B cell (primary cell): ENCODE measurements around the gene HMGN3. TPM values are rescaled to one million over a fixed set of nuclear protein-coding genes. Genes with fewer than 3 reads are reported as not detected.

Source experiments
- ATAC-seq: fragments of 200-7000 bp; cut with Tn5 transposase; one replicate; pipeline ENCODE4 v1.10.0; 2021; ENCODE audit warnings: low read depth, mild to moderate bottlenecking, moderate number of reproducible peaks, moderate library complexity
- CTCF ChIA-PET: fragments of 350-600 bp; sonication (Branson Sonifier 250); formaldehyde crosslinking; loops from one replicate; lab custom pipeline; 2021; ENCODE audit warnings: antibody characterized with exemption, inconsistent platforms; lab: Charles Lee
- POLR2A ChIA-PET: fragments of 350-600 bp; sonication (Branson Sonifier 250); formaldehyde crosslinking; loops from one replicate; lab custom pipeline; 2021; ENCODE audit warnings: antibody characterized with exemption; lab: Charles Lee
- DNase-seq: peaks from one replicate; pipeline ENCODE4 v3.0.0; 2013
- H2AFZ ChIP-seq: 2 replicates; pipeline ENCODE4 v1.6.1; 2012; ENCODE audit warnings: mild to moderate bottlenecking, low read depth, low read length; ENCODE audit not compliant: insufficient read depth, poor library complexity, severe bottlenecking
- H3K27ac ChIP-seq, 2 donors: 1 replicate in 1 of 2; 2 replicates in 1 of 2; pipeline ENCODE4 v1.5.1; 2012 to 2013; ENCODE audit warnings: low read length in 2 of 2, mild to moderate bottlenecking in 2 of 2, moderate library complexity in 1 of 2
- H3K27me3 ChIP-seq, 4 experiments: fragments of 200-600 bp in 1 of 4; sonication (generic) in 1 of 4; replicated peaks in 1 of 4; 1 replicate in 2 of 4; 2 replicates in 2 of 4; pipeline versions ENCODE4 v1.6.1 to v1.7.0; 2013 to 2016; ENCODE audit warnings: low read length in 3 of 4, mild to moderate bottlenecking in 2 of 4, mixed read lengths in 1 of 4, moderate library complexity in 1 of 4; ENCODE audit not compliant: insufficient read depth in 4 of 4, control insufficient read depth in 3 of 4; ENCODE audit errors: control extremely low read depth in 1 of 4
- H3K36me3 ChIP-seq, 2 experiments: replicated peaks in 1 of 2; 1 replicate in 1 of 2; 2 replicates in 1 of 2; pipeline versions ENCODE4 v1.6.1 to v1.7.1; 2013; ENCODE audit warnings: low read length in 1 of 2; ENCODE audit not compliant: insufficient read depth in 2 of 2, control insufficient read depth in 1 of 2; ENCODE audit errors: control extremely low read depth in 1 of 2, extremely low read depth in 1 of 2
- H3K4me1 ChIP-seq, 2 donors: fragments of 200-600 bp in 1 of 2; sonication (generic) in 1 of 2; 1 replicate in 1 of 2; 2 replicates in 1 of 2; pipeline versions ENCODE4 v1.5.1 to v1.6.1; 2013 to 2017; ENCODE audit warnings: low read length in 2 of 2; ENCODE audit not compliant: control insufficient read depth in 2 of 2, insufficient read depth in 2 of 2
- H3K4me2 ChIP-seq: replicated peaks from 2 replicates; pipeline ENCODE3; 2012; ENCODE audit warnings: mild to moderate bottlenecking, low read depth, low read length; ENCODE audit not compliant: poor library complexity, severe bottlenecking
- H3K4me3 ChIP-seq, 5 experiments: fragments of 200-600 bp in 1 of 5; sonication (generic) in 1 of 5; 1 replicate in 3 of 5; 2 replicates in 2 of 5; pipeline versions ENCODE4 v1.5.1 to v1.7.0; 2011 to 2016; ENCODE audit warnings: low read length in 4 of 5, mild to moderate bottlenecking in 4 of 5, low read depth in 2 of 5, control low read depth in 1 of 5, moderate library complexity in 1 of 5; ENCODE audit not compliant: insufficient read depth in 1 of 5; ENCODE audit errors: control extremely low read depth in 1 of 5, extremely low read depth in 1 of 5
- H3K79me2 ChIP-seq: fragments of 200-600 bp; sonication (generic); one replicate; pipeline ENCODE4 v1.6.0; 2016; ENCODE audit warnings: low read length; ENCODE audit not compliant: control insufficient read depth, insufficient read depth
- H3K9ac ChIP-seq: fragments of 200-600 bp; sonication (generic); 2 replicates; pipeline ENCODE4 v1.6.1; 2017; ENCODE audit warnings: mild to moderate bottlenecking, low read length, moderate library complexity
- H3K9me3 ChIP-seq, 3 donors: one replicate each; pipeline versions ENCODE4 v1.6.1 to v1.7.1; 2013; ENCODE audit warnings: low read length in 2 of 3; ENCODE audit not compliant: control insufficient read depth in 2 of 3, insufficient read depth in 1 of 3; ENCODE audit errors: control extremely low read depth in 1 of 3
- H4K20me1 ChIP-seq: 2 replicates; pipeline ENCODE4 v1.6.0; 2012; ENCODE audit warnings: mild to moderate bottlenecking, low read length; ENCODE audit not compliant: insufficient read depth, control insufficient read depth, poor library complexity, severe bottlenecking
- H3K27ac Mint-ChIP-seq: one replicate; pipeline ENCODE4 v1.8.0; 2021; ENCODE audit warnings: mixed read lengths
- H3K27me3 Mint-ChIP-seq: one replicate; pipeline ENCODE4 v1.8.0; 2021; ENCODE audit warnings: mixed read lengths
- H3K4me1 Mint-ChIP-seq: one replicate; pipeline ENCODE4 v1.8.0; 2021; ENCODE audit warnings: mixed read lengths
- H3K4me3 Mint-ChIP-seq: one replicate; pipeline ENCODE4 v1.8.0; 2021; ENCODE audit warnings: mixed read lengths
- H3K9me3 Mint-ChIP-seq: one replicate; pipeline ENCODE4 v1.8.0; 2022; ENCODE audit warnings: mixed read lengths; ENCODE audit not compliant: insufficient read depth
- EZH2 ChIP-seq: IDR thresholded peaks from 2 replicates; pipeline ENCODE4 v1.6.1; 2012; ENCODE audit warnings: borderline replicate concordance, low read depth, mild to moderate bottlenecking, moderate library complexity, low read length; ENCODE audit not compliant: insufficient read depth, poor library complexity, severe bottlenecking
- WGBS: methylation state at CpG from one replicate; pipeline ENCODE4 v1.1.5; 2013; ENCODE audit warnings: missing lambda C conversion rate; ENCODE audit not compliant: insufficient coverage; 5-methylcytosine and 5-hydroxymethylcytosine counted together
- intact Hi-C: fragments of 100-400 bp; cut with micrococcal nuclease; formaldehyde crosslinking; loops from one replicate; pipeline ENCODE4 v1.10.0; 2022
- polyA plus RNA-seq: library from polyadenylated mRNA; depleted of rRNA; stranded (reverse); fragments of >200 nt; gene quantifications from 2 replicates; pipeline ENCODE4 v1.2.3, GENCODE V29; 2012
- total RNA-seq, 2 donors: library from RNA; stranded (reverse); fragments of 120-200 nt in 1 of 2; gene quantifications; 1 replicate in 1 of 2; 2 replicates in 1 of 2; pipeline versions ENCODE4 v1.2.3 to v1.2.4, GENCODE V29; 2013 to 2022
- TF ChIP-seq, protein P1 (sequence below): fragments of 200-600 bp; IDR thresholded peaks from one replicate; pipeline ENCODE4 v1.8.0; 2022; ENCODE audit warnings: antibody characterized with exemption, mild to moderate bottlenecking

The HMGN3 gene
- total and polyA plus RNA-seq, 2 donors (not counting 1 experiment from before 2014, with no cell fraction given) = 40.1 to 44.3 TPM

DNA sequence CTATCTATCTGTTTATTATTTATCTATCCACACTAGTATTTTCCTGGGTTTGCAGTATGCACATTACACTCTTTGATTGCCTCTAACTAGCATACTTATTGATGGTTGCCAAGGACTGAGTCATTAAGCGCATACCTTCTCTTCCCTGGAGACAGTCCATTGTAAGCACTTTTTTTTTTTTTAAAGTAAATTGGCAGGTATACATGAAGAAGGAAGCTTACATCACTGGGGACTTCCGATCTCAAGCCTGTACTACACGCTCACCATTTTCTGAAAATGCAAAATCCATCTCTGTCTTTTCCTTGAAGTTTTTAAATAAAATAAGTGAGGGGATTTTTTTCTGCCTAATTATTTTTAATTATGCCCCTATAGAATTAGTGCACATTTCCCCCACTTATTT lies 63.5 kb downstream of the HMGN3 start:
- Mint-ChIP-seq H3K27ac (no peak overlapping the region), H3K4me3 (no peak overlapping the region), H3K9me3 (no peaks in the 10 kb centered on the region), H3K27me3 (peaks cover 12% of the 10 kb centered on the region), H3K4me1 (no peaks in the 10 kb centered on the region)
- Histone ChIP-seq H3K27me3 (no peaks in the 10 kb centered on the region), H3K4me3 (no peak overlapping the region), H3K4me2 (no peak overlapping the region), H3K27ac (no peak overlapping the region), H3K79me2 (no peaks in the 10 kb centered on the region), H3K36me3 (no peaks in the 10 kb centered on the region), H4K20me1 (no peaks in the 10 kb centered on the region), H2AFZ (no peak overlapping the region), H3K9me3 (peaks cover 0 to 3% (median 0%) of the 10 kb centered on the region in 3 donors), H3K4me1 (no peaks in the 10 kb centered on the region), H3K9ac (no peak overlapping the region)
- intact Hi-C loops = no loop called here
- ChIA-PET CTCF (no interaction called here), POLR2A (no interaction called here)
- ATAC-seq = no peak
- TF ChIP-seq, protein P1, sequence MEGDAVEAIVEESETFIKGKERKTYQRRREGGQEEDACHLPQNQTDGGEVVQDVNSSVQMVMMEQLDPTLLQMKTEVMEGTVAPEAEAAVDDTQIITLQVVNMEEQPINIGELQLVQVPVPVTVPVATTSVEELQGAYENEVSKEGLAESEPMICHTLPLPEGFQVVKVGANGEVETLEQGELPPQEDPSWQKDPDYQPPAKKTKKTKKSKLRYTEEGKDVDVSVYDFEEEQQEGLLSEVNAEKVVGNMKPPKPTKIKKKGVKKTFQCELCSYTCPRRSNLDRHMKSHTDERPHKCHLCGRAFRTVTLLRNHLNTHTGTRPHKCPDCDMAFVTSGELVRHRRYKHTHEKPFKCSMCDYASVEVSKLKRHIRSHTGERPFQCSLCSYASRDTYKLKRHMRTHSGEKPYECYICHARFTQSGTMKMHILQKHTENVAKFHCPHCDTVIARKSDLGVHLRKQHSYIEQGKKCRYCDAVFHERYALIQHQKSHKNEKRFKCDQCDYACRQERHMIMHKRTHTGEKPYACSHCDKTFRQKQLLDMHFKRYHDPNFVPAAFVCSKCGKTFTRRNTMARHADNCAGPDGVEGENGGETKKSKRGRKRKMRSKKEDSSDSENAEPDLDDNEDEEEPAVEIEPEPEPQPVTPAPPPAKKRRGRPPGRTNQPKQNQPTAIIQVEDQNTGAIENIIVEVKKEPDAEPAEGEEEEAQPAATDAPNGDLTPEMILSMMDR = no peak
- TF ChIP-seq EZH2 = no peak
- no CpG with 5 or more reads among the region's 3 CpGs for WGBS
- no peak for DNase-seq

DNA sequence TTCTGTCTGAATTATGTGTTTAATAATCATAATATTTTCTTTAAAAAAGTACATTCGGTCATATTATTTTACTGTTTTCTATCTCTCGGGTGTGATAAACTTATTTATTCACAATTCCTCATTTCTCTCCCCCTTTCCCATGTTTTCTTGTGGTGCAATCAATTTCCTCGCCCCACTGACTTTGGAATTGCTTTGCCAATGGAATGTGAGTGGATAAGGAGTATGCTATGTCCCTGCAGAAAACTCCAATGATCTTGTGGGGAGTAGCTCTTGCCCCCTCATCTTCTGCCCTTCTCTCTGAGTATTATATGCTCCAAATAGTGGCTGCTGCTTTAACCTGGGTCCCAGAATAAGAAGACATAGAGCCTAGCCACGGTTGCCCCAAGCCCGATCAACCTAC lies 64.1 kb downstream of the HMGN3 start:
- Mint-ChIP-seq H3K27me3 (peaks cover 14% of the 10 kb centered on the region), H3K4me3 (no peak overlapping the region), H3K9me3 (no peaks in the 10 kb centered on the region), H3K4me1 (no peaks in the 10 kb centered on the region), H3K27ac (no peak overlapping the region)
- H3K79me2 ChIP-seq = no peaks in the 10 kb centered on the region
- no CpG with 5 or more reads among the region's 5 CpGs for WGBS
- DNase-seq = no peak
- no peak for TF ChIP-seq EZH2
- H3K4me2 ChIP-seq = no peak overlapping the region
- H3K4me1 ChIP-seq = no peaks in the 10 kb centered on the region
- intact Hi-C loops = no loop called here
- H3K9me3 ChIP-seq = no peaks in the 10 kb centered on the region
- H3K4me3 ChIP-seq = no peak overlapping the region
- POLR2A ChIA-PET = no interaction called here
- no peak overlapping the region for H3K27ac ChIP-seq
- H3K27me3 ChIP-seq = no peaks in the 10 kb centered on the region
- no peaks in the 10 kb centered on the region for H3K36me3 ChIP-seq
- no peak overlapping the region for H2AFZ ChIP-seq
- ATAC-seq = no peak
- CTCF ChIA-PET = no interaction called here
- no peaks in the 10 kb centered on the region for H4K20me1 ChIP-seq
- no peak overlapping the region for H3K9ac ChIP-seq
